ENCODE data around the gene SNHG17.
"Not testable (repeated sequence)": the region's sequence is repeated elsewhere in the genome, so short reads cannot be mapped to it uniquely, and the experiment has no call there.

The SNHG17 gene

DNA sequence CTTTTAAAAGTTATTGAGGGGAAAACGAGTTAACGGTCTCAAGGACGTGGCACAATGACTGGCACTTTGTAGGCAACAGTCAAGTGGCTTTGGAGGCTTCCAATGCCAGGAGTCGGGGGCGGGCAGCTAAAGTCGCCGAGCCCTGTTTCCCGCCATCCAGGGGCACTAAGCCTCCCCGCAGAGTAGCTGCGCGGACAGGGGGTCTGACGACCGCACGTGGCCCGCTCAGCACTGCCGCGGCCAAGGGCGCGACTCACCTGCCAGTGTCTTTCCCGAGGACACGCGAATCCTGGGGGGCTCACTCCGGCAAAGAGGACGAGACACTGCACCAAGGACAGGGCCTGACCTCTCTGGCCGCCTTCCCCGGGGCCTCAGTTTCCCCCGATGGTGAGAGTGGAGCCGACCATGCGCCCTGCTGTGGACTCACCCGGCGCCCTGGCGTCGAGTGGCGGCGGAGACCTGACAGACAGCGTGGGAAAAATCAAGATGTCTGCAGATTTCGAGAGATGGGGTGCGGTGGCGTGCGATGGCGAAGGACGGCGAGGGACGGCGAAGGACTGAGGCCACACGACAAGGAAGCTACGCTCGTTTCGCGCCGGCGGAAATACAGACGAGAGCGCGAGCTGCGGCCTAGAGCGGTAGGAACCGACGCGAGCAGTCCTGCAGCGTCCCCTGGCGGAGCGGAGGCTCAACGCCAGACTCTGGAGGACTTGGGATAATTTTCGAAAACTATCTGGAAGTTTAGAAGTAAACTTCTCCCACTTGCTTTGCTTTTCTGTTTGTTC is at the start of gene SNHG17:
Gene SNHG17 (minus strand): TSS at position 559 of the 785 bp plus-strand sequence.
- DNase-seq = peak; percentile 97

DNA sequence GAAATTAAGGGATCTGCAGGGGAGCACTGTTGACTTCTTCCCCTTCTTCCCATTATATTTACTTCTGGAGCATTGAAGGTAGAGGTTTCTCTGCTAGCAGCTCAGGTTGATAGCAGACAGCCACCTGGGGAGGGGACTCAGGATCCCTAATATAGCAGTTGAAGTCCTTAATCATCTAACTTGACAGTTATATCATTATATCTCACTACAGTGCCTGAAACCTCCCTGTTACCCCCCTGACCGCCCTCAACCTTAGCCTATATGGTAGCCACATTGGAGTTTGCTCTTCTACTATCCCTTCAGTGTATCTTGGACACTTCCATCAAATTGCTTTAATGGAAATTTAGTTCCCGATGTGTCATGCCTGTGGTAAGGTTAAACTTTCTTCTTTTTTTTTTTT is 44.5 kb upstream of the SNHG17 start:
- no peak for DNase-seq

DNA sequence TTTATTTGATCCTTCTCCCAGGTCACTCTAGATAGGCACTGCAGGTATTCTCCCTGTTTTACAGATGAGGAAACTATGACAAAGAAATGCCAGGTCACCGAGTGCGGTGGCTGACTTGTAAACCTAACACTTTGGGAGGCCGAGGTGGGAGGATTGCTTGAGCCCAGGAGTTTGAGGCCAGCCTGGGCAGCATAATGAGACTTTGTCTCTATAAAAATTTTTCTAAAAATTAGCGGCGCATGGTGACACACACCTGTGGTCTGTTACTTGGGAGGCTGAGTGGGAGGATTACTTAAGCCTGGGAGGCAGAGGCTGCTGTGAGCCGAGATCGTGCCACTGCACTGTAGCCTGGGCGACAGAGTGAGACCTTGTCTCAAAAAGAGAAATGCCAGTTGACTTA is 42.6 kb upstream of the SNHG17 start:
- no peak for DNase-seq

DNA sequence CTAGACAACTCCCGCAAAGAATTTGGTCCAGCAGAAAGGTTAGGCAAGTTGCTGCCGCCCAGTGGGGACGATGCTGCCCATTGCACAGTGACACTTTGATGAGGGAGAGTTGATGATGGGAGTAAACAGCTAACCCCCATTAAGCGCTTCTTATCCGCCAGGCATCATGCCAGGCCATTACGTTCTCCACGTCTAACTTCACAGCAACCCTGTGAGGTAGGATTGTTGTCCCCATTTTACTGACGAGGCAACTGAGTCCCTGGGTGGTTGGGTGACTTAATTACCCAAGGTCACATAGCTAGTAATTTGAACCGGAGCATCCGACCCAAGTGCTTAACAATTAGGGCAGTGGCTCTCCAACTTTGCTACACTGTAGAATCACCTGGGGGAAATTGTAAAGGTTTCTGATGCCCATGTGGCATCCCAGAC is 38.3 kb upstream of the SNHG17 start:
- DNase-seq = no peak

DNA sequence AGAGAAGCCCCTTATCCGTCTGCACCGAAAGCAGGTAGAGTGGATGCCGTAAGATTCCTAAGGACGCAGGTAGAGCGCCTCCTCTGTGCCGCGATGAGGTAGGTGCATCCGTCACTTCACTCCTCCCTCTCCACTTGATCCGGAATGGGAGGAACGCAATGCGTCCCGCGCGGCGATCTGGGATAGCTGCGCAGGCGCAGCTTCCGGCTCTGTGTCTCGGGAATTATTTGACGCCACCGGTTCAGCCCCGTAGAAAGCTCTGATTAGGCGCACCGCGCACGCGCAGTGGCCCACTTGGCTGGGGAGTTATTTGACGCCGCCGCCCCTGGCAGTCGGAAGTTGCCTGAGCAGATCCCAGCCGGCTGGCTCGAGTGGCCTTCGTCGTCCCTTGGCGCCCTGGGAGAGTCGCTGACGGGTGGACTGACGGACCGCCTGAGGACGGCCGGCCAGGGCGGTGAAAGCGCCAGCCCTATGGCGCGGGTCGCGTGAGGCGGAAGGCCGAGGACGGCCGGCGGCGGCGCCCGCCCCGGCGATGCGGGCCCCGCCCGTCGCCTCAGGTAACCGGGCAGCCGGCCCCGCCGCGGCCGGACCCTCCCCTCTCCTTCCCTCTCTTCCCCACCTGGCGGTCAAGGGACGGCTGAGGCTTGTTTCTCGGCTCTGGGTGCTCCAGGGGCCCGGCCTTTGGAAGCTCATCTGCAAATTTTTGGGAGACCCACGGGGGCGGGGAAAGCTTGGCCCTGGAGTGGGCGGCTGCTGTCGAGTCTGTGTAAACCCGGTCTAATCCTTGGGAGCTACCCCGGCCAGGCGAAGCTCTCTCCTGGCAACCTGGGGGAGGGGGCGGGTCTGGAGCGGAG is 37.6 kb upstream of the SNHG17 start, which contains the start of gene RALGAPB:
Gene RALGAPB (plus strand): TSS at position 331 of the 854 bp plus-strand sequence. CDS start 15,590 bp downstream, outside the sequence.
- DNase-seq = peak; percentile 99

DNA sequence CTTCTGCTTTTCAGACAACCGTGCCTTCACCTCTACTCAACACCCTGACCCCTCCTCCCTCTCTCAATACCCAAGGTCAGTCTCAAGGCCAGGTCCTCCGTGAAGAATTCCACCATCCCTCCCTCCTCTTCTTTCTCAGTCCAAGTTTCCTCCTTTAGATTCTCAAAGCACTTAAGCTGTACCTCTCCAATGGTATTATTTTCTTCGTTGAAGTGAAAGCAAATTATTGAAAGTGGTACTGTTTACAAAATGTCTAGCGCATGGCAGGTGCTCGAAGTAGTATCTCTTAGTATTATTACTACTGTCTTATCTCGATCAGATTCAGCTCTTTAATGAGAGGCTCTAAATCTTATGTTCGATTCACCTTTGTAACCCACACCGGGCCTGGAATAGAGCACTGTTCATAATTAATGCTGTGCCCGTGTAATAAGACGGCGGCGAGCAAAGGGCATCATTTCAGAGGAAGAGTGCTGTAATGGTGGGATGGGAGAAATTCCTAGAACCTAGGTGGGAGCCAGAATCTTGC is 36.9 kb upstream of the SNHG17 start:
- no peak for DNase-seq

DNA sequence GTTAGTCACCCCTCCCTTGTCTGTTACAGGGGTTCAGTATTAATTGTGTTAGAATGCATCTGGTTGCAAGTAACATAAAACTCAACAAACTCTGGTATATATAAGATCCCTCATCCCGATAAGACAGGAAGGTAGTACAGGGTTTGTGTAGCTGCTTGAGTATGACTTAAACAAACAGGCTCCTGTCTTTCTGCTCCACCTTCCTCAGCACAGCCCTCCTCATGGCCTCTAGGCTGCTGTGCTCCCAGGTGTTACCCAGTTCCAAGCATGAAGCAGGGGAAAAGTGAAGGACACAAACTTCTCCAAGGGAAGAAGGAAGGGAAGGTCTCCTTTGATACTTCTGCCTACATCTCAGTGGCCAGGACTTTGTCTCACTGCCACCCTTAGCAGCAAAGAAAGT is 36.1 kb upstream of the SNHG17 start:
- DNase-seq = no peak

DNA sequence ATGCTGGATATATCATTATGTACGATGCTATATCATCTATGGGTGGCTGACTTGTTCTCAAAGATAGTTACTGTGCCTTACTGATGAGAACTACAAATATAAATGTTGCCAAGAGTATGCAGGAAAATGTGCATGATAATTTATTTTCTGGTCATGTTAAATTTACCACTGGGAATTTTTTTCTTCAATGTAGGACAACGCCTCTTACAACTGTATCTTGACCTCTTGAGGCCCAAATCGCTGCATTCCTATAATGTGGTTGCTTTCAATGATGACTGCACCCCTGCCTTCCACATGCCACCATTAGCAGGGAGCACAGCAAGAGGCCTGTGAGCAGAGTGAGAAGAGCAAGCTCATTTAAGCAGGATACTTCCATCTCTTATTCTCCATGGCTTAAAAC is 31.9 kb upstream of the SNHG17 start:
- DNase-seq = no peak

DNA sequence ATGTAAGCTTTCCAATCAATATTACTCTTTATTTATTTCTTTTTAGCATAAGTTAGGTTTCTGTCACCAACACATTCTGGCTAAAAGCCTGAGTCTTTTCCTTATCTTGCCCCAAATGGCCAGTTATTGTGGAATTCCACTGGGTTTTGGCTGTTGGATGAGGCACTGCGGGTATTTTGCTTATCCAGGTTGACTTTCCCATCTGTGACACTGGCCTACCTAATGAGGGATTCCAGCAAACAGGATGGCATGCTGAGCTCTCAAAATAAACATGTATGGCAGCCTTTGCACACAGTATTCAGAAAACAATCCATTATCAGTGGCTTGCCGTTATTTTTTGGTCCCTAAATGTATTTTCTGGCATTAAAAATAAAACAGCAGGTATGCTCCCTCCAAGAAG is 31.0 kb upstream of the SNHG17 start:
- no peak for DNase-seq

DNA sequence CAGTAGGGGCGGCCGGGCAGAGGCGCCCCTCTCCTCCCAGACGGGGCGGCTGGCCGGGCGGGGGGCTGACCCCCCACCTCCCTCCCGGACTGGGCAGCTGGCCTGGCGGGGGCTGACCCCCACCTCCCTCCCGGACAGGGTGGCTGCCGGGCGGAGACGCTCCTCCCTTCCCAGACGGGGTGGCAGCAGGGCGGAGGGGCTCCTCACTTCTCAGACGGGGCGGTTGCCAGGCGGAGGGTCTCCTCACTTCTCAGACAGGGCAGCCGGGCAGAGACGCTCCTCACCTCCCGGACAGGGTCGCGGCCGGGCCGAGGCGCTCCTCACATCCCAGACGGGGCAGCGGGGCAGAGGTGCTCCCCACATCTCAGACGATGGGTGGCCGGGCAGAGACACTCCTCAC is 26.4 kb upstream of the SNHG17 start:
- not testable (repeated sequence) for DNase-seq

DNA sequence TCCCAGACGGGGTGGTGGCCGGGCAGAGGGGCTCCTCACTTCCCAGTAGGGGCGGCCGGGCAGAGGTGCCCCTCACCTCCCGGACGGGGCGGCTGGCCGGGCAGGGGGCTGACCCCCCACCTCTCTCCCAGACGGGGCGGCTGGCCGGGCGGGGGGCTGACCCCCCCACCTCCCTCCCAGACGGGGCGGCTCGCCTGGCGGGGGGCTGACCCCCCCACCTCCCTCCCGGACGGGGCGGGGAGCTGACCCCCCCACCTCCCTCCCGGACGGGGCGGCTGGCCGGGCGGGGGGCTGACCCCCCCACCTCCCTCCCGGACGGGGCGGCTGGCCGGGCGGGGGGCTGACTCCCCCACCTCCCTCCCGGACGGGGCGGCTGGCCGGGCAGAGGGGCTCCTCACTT is 26.0 kb upstream of the SNHG17 start:
- not testable (repeated sequence) for DNase-seq

DNA sequence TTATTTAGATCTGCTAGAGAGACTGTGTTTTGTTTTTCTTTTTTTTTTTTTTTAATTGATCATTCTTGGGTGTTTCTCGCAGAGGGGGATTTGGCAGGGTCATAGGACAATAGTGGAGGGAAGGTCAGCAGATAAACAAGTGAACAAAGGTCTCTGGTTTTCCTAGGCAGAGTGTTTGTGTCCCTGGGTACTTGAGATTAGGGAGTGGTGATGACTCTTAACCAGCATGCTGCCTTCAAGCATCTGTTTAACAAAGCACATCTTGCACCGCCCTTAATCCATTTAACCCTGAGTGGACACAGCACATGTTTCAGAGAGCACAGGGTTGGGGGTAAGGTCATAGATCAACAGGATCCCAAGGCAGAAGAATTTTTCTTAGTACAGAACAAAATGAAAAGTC is 25.5 kb upstream of the SNHG17 start:
- DNase-seq = not testable (repeated sequence)

DNA sequence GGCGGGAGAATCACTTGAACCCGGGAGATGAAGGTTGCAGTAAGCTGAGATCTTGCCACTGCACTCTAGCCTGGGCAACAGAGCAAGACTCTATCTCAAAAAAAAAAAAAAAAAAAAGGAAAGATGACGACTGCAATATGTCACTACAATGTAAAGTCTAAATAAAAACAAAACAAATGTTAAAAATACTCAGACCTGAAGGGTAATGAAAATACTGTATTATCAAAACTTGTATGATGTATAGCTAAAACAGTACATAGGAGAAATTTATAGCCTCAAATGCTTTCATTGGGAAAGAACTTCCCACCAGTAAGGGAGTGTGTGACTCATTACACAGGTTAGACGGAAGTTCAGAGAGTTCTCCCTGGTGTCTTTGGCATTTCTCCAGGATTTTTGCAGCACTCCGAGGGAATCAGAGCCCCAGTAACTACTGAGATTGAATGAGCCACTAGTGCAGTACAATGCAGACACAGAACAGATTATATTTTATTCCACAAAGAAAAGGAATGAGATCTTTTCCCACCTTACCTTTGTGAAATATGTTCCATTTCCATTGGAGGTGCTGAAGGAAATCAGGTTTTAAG is 25.0 kb upstream of the SNHG17 start:
- peak; percentile 63 for DNase-seq

DNA sequence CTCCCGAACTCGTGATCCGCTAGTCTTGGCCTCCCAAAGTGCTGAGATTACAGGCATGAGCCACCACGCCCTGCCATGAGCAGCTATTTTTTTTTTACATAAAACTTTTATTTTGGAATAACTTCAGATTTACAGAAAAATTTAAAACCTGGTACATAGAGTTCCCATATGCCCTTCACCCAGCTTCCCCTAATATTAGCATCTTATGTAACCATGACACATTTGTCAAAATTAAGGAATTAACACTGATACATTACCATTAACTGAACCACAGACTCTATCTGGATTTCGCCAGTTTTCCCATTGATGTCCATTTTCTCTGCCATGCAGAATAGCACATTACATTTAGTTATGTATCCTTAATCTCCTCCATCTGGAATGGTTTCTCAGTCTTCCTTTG is 23.2 kb upstream of the SNHG17 start:
- DNase-seq = no peak

DNA sequence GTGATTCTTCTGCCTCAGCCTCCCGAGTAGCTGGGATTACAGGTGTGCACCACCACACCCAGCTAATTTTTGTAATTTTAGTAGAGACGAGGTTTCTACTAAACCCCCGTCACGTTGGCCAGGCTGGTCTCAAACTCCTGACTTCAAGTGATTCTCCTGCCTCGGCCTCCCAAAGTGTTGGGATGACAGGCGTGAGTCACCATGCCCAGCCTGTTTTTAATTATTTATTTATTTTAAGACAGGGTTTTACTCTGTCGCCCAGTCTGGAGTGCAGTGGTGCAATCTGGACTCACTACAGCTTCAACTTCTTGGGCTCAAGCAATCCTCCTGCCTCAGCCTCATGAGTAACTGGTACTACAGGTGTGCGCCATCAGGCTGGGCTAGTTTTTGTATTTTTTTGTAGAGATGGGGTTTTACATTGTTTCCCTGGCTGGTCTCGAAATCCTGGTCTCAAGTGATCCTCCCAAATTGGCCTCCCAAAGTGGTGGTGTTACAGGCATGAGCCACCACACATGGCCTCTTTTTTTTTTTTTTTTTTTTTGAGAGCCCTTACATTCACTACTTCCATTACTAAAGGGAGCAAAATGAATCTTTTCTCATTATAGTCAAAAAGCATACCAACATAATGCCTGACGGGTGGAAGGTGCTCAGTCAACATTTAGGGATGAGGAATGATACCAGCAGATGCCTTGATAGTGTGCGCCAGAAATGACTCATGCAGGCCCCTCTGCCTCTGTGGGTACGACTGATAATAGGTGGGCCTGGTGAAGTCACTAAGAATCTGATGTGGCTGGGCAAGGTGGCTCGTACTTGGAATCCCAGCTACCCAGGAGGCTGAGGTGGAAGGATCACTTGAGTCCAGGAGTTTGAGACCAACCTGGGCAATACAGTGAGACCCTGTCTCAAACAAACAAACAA is 19.7 kb upstream of the SNHG17 start:
- DNase-seq = no peak

DNA sequence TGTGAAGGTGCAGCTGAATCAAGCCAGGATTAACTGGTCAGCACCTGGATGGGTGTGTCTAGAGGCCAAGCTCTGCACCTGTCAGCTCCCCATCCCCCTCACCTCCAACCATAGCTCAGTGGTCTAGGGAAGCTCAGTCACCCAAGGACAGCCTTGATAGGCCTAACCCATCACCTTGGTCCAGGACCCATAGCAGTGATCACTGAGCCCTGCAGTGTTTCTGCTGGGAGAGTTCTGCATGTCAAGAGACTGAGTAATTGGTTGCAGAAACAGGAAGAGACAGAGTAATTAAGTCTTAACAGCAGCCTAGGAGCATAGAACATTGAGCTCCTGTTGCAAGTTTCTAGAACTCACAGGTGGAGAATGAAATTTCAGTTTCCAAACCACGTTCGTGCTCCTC is 18.8 kb upstream of the SNHG17 start:
- peak; percentile 38 for DNase-seq

DNA sequence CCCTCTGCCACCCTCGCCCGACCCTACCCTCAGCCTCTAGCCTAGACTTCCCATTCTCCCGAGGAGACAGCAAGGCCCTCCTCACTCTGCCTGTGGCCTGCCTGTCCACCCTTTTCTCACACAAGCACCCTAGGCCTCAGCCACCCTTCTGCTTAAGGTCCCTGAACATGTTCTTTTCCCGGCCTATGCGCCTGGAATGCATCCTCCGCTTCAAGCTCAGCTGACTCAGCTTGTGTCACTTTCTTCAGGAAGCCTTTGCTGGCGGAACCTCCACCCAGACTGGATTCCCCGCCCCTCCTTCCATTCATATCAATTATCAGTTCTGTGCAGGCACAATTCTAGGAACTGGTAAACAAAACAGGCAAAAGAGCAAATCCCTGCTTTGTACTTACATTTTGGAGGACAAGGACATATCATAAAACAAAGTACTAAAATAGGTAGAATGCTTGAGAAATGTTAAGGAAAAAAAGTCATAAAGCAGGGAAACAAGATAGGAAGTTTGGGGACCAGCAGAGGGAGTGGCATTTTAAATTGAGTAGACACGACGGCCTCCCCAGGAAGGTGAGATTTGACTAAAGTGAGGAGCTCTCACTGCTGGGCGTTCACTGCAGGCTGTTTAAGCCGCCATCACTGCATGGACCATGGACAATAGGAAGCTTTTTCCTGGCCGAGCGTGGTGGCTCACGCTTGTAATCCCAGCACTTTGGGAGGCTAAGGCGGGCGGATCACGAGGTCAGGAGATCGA is 17.9 kb upstream of the SNHG17 start:
- DNase-seq = no peak

DNA sequence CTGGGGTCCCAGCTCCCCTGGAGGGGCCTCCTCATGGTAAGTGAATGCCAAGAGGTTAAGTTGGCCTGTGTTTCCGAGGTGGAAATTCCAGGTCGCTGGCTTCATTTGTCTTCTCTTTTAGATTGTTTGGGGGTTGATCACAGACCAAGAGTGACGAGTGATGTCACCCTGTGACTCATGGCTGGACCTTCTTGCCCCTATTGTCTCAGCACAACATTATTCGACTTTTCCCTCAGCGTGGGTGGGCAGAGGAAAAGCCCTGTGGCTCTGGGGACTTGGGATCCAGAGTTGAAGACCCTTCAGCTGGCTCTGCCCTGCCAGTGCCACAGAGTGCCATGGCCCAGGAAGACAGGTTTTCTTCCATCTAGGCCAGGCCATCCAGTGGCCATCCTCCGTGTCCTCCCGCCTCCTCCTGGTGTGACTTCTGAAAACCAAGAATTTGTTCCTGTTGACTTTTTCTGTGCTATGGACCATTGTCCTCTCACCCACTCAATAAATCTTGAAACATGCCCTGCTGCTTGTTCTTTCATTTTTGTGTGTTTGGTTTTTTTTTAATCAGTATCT is 15.4 kb upstream of the SNHG17 start:
- DNase-seq = no peak

DNA sequence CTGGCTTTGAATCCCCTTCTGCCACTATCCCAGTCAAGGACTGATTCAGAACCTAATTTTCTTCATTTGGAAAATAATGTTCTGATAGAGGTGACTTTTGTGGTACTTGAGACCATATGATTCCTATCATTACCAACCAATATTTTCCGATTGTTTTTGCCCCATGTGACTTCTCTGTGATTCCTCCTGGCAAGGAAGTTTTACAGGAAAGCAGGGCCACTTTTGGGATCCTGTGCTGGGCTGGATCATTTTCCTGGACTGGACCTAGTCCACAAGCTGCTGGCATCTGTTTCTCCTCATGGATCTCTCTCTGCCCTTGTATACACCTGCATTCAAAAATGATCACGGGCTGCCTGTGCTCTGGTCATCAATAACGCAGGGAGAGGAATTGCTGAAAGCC is 13.9 kb upstream of the SNHG17 start:
- DNase-seq = no peak

DNA sequence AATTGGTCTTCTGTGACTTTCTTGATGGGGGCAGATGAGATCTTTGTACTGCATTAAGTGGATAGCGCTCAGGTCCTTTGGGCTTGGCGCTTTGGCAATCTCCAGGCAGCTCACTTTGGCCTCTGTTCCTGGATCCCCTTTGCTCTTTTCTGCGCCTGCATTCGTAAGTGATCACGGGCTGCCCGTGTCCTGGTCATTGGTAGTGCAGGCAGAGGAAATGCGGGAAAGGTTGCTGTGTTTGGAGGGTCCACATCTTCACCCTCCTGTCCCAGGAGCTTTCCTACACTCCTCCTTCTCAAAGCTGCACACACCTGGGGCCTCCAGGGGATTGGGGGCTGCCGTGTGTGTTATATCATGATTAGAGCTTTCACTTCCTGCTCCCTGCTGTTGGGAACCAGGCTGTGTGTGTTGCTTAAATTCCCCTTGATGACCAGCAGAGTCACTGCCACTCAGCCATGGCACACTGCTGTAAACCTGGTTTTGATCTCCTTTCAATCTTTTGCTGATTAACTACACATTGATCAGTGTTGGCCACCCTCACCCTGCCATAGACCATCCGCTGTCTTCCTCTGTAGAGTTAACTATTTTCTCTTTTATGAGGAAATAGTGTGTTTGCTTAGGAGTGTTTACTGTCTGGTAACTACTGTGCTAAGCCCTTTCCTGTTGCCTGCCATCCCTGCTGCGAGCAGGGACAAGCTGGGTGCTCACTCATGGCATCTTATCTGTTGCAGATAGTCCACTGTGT is 13.0 kb upstream of the SNHG17 start:
- no peak for DNase-seq
